ENCODE results near the gene MRPL16. TPM values are rescaled to one million over a fixed set of nuclear protein-coding genes. Genes with fewer than 3 reads are reported as not detected.

MRPL16 gene
- total RNA-seq, result 25.5 and 34.2 TPM in 2 replicates

GRCh38 chr11:59810189-59810910, at the start of gene MRPL16:
TSS of gene MRPL16 (minus strand) at chr11:59810778. CDS start at chr11:59810658, 120 bp downstream.

GRCh38 chr11:59845399-59845798, 34.8 kb upstream of the MRPL16 start, which contains the start of gene CBLIF:
TSS of gene CBLIF (minus strand) at chr11:59845499. CDS start at chr11:59845453, 46 bp downstream.

Other genes with a start within 250 kb of the MRPL16 start
- 23.5 and 75.8 TPM in 2 replicates for gene OSBP, start 195.0 kb downstream of the MRPL16 start, total RNA-seq
- gene PATL1, start 141.7 kb downstream of the MRPL16 start, total RNA-seq, result 4.0 and 15.9 TPM in 2 replicates
- gene OR10V1, start 96.9 kb downstream of the MRPL16 start, total RNA-seq, result not detected in 2 replicates
- gene STX3, start 55.4 kb downstream of the MRPL16 start, total RNA-seq, result 46.1 and 101 TPM in 2 replicates
- gene CBLIF, start 34.7 kb upstream of the MRPL16 start, total RNA-seq, result not detected in 2 replicates
- not detected in 2 replicates for gene TCN1, start 55.7 kb upstream of the MRPL16 start, total RNA-seq
- gene OOSP3, start 68.0 kb upstream of the MRPL16 start, total RNA-seq, result not detected in 2 replicates
- gene OOSP1, start 127.7 kb upstream of the MRPL16 start, total RNA-seq, result not detected in 2 replicates
- gene OOSP4A, start 153.3 kb upstream of the MRPL16 start, total RNA-seq, result not detected in 2 replicates
- not detected in 2 replicates for gene OOSP4B, start 206.4 kb upstream of the MRPL16 start, total RNA-seq
- gene OOSP2, start 229.6 kb upstream of the MRPL16 start, total RNA-seq, result not detected in 2 replicates
- gene MS4A3, start 245.9 kb upstream of the MRPL16 start, total RNA-seq, result not detected in 2 replicates